Ramos (cell line): ENCODE measurements around the gene IQGAP3.
"Not testable (repeated sequence)": the region's sequence is repeated elsewhere in the genome, so short reads cannot be mapped to it uniquely, and the experiment has no call there.

Experiments
- in situ Hi-C: fragments of 300-500 bp; cut with MboI; formaldehyde crosslinking; loops from one replicate; pipeline ENCODE4 v1.14.3; 2022; ENCODE audit warnings: low sequenced_read_pairs; ENCODE audit not compliant: unreplicated experiment

IQGAP3 gene

DNA sequence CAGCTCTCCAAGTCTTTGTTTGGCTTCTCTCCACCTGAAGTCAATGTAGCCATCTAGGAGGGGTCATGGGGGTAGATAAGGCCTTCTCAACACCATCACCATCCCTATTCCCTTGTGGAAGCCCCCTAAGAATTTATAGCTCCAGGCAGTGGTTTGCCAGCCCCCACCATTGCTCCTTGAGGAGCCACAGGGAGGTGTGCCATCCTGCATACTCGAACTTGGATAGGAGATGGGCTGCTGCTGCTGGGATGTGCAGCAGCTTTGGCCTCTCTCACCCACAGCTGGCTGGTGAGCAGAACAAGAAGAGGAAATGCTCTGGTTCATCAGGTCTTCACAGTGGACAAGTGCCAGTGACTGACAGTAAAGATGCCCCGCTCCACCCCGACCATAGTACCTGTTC is 24.1 kb upstream of the IQGAP3 start:
- in situ Hi-C loops = no loop called here

DNA sequence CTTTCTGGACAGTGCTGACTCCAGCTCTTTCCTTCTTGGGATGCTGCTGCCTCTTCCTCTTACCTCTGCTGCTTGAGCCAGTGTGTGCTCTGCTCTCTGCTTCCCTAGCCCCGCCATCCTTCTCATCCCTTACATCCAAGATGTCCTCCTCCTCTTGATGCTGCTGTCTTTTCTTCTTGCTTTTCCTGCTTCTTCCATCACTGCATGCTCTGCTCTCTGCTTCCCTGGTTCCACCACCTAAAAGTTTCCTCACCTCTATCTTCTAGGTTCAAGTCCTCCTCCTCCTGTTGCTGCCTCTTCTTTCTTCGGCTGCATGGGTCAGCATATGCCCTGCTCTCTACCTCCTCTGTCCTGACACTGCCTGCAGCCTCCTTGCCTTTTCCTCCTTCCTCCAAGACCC is 22.7 kb upstream of the IQGAP3 start:
- in situ Hi-C loops = no loop called here

DNA sequence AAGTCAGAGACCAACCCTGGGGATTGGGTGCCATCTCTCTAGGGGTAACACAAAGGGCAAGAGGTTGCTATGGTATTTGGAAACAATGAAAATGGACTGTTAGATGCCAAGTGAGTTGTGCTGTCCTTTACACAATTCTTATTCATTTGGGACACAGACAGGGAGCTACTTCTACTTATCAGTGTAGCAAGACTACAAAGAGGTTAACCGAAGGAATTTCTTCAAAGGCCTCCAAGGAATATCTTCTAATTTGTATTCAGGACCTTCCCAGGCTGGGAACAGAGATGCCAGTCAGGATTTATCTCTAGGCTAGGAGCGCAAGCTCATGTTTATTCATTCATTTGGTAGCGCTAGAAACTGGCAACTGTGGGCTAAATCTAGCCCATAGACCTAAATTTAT is 21.8 kb upstream of the IQGAP3 start:
- in situ Hi-C loops = no loop called here

GRCh38 chr1:156593661-156593989 is 21.3 kb upstream of the IQGAP3 start:
- in situ Hi-C loops = no loop called here

- in situ Hi-C loops = no loop called here
Measured at GRCh38 chr1:156592910-156593660, 20.7 kb upstream of the IQGAP3 start.

DNA sequence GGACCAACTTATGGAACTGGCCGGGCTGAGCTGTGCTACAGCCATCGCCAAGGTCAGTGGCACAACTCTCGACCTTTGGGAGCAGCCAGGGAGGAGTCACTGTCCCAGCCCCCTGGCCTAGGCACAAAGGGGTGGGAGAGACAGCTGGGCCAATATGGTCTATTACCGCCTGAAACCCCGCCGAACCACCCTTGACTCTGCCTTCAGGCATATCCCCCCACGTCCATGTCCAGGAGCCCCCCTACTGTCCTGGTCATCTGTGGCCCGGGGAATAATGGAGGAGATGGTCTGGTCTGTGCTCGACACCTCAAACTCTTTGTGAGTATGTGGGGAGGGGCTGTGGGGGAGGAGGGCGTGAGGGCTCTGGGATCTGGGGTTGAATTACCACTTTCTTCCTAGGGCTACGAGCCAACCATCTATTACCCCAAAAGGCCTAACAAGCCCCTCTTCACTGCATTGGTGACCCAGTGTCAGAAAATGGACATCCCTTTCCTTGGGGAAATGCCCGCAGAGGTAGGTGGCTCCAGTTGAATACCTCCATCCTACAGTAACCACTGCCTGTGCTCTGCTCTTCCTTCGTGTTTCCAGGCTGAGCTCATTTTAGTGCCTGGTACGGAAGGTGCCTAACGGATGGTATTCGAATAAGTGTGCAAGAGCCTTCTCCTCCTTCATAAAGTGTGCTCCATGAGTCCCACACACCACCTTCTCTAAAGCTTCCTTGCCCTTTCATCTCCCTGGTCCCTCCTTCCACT is 20.0 kb upstream of the IQGAP3 start:
- in situ Hi-C loops = no loop called here

DNA sequence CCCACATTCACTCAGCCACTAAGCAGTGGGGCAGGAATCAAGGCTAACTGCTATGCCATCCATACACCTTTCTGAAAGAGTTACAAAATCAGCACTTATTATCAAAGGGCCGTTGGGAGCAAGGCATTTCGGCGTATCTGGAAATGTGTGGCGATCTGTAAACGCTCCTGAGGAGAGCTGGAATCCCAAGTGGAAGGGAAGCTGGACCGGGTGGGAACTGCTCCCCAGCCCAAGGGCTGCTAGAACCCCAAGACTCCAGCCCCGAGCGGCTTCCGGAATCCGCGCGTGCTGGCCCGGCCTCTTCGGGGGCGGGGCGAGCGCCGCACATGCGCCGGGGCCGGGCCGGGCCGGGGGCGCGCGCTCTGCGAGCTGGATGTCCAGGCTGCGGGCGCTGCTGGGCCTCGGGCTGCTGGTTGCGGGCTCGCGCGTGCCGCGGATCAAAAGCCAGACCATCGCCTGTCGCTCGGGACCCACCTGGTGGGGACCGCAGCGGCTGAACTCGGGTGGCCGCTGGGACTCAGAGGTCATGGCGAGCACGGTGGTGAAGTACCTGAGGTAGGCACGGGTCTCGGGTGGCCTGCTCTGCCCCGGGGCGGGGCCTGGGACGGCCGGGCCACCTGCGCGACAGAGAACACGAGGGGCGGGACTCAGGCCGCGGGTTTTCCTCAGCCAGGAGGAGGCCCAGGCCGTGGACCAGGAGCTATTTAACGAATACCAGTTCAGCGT is 19.2 kb upstream of the IQGAP3 start, which contains the start of gene NAXE:
NAXE (plus strand) TSS at position 345 of the 726 bp plus-strand sequence; CDS start at position 374, 29 bp downstream.
- in situ Hi-C loops = no loop called here

DNA sequence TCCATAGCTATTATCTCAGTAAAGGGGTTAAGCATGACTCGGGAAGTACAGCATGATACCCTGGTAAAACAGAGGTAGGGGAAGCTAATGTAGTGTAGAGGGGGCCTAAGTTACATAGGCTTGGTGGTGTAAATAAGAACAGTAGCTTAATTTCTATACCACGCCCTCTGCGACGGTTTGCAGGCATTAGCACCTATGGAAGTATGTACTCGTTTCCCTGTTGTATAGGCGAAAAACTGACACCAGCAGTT is 18.7 kb upstream of the IQGAP3 start:
- in situ Hi-C loops = no loop called here

DNA sequence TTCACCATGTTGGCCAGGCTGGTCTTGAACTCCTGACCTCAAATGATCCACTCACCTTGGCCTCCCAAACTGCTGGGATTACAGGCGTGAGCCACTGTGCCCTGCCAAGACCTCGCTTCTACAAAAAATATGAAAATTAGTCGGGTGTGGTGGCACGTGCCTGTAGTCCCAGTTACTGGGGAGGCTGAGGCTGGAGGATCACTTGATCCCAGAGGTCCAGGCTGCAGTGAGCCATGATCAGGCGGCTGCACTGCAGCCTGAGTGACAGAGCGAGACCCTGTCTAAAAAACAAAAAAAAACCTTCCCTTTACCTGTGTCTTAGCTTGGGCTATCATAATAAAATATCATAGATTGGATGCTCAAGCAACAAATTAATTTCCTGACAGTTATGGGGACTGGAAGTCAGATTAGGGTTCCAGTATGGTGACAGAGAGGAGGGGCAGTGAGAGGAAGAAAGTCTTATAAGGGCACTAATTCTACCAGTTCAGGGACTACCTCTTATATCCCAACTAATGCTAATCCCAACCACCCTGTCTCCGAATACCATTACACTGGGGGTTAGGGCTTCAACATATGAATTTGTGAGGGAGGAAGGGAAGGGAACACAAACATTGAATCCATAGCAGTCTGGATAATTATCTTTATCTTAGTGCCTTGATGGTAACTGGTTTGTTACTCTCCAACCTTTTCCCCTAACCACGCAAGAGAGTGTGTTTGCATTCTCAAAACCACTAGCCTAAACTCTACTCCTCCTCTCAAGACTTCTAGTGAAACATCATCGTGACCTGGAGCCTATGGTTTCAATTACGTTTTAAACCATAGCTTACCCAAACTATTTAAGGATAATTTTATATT is 18.2 kb upstream of the IQGAP3 start:
- in situ Hi-C loops = no loop called here

DNA sequence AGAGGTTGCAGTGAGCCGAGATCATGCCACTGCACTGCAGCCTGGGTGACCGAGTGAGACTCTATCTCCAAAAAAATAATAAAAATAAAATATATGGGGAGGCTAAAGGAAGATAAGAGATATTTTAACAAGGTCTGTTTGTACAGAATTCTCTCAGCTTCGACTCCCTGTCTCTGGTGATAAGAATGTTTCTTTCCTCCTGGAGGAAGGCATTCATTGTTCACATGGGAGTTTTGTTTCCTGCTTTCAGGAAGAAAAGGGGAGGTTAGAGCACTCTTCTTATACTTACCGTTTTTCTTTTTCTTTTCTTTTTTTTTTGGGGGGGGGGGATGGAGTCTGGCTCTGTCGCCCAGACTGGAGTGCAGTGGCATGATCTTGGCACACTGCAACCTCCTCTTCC is 17.2 kb upstream of the IQGAP3 start:
- in situ Hi-C loops = no loop called here

DNA sequence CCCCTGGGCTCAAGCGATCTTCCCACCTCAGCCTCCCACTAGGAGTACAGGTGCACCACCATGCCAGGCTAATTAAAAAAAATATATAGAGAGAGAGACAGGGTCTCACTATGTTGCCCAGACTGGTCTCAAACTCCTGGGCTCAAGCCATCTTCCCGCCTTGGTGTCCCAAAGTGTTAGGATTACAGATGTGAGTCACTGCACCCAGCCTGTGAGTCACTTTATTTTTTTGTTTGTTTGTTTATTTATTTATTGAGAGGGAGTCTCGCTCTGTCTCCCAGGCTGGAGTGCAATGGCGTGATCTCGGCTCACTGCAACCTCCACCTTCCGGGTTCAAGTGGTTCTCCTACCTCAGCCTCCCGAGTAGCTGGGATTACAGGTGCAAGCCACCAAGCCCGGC is 15.6 kb upstream of the IQGAP3 start:
- in situ Hi-C loops = not testable (repeated sequence)

GRCh38 chr1:156586892-156587477 is 14.6 kb upstream of the IQGAP3 start:
- in situ Hi-C loops = no loop called here

- in situ Hi-C loops = no loop called here
Measured at GRCh38 chr1:156586323-156586722, 14.0 kb upstream of the IQGAP3 start.

- in situ Hi-C loops = no loop called here
Measured at GRCh38 chr1:156584813-156585212, 12.4 kb upstream of the IQGAP3 start.

DNA sequence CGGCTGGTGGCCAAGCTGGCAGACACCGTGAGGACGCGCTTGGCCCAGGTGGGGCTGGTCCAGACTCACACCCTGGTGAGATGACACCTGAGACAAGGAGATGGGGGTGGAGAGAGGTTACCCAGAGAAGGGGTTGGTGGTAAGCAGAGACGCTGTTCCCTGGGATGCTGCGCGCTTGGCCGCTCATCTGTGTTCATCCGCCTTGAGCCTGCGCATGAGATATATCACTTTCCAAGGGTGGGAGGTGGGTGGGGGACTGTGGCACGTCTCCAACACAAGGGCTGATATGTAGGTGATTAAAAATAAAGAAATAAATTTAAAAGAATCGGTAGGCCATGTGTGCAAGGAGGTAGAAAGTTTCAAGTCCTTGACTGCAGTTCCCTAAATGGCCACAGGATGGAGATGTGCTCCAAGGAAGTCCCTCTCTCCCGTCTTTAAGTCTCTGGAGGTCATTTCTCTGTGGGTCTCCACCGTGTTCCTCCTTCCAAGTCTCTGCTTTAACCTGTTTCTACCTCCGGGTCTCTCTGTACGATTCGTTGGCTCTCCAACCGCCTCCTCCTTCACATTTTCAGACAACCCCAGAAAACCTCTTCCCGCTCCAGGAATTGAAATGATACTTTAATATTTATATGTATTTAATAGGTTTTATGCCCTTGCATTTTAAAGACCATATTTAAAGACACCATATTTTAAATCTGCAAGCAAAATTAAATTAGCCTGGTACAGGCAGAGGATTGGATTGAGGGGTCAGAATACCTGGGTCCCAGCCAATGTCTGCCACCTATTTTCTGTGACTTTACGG is 11.7 kb upstream of the IQGAP3 start:
- in situ Hi-C loops = no loop called here

DNA sequence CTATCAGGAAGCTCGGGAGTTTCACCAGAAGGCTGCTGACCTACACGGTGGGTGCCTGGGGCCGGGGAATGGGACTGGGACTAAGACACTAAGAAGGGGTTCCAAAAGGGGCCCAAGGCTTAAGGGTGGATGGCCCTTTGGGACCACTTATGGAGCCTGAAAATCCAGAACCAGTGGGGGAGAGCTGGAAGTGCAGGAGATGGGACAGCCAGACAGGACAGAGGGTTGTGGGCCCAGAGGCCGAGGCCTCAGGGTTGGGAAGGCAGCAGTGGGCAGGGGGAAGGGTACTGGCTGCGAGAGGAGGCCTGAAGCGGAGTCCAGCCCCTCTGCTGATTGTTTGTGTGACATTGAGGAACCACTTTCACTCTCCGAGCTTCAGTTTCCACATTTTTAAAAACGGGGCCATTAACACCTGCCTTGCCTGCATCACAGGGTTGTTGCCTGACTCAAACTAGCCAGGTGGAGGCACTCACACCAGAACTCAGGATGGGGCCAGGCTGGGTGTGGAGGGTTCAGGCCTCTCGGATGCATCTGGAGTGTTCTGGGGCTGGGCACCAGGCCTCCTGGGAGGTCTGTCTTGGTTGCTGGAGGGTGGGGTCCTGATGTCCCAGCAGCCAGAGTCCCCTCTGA is 10.1 kb upstream of the IQGAP3 start:
- in situ Hi-C loops = no loop called here

DNA sequence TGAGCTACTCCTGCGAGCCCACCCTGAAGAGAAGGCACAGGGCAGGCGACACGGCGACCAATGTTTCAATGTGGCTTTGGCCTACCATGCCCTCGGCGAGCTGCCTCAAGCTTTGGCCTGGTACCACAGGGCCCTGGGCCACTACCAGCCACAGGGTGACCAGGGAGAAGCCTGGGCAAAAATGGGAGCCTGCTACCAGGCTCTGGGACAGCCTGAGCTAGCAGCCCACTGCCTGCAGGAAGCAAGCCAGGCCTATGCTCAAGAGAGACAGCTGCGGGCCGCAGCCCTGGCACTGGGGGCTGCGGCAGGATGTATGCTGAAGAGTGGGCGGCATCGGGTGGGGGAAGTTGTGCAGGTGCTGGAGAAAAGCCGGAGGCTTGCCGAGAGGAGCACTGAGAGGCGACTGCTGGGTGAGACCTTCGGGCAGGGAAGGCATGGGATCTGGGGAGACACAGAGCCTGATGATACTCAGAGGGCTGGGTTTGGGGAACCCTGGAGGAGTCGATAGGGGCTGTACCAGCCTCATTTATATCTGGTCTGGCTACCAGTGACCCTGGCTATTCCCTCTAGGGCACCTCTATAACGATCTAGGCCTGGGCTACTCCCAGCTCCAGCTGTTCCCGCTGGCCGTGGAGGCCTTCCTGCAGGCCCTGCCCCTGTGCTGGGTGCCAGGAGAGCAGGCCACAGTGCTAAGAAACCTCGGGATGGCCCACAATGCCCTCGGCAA is 9.5 kb upstream of the IQGAP3 start:
- in situ Hi-C loops = no loop called here

DNA sequence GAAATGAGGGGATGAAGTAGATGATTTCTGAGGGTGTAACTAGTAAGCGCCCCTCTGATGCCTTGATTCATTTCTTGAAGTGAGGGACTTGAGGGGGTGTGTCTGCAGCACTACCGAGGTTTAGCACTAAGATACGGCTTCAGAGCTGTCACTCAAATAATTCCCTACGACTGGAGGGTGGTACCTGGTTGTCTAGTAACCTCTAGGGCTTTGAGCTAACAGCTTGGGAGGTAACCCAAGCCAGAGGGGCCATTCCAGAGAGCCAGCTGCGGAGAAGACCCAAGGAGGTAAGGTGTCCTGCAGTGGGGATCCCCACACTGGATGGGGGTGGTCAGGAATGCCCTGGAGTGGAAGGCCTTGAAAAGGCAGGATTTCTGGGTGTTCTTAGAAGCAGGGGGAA is 7.1 kb upstream of the IQGAP3 start, which contains the start of gene TTC24:
TTC24 (plus strand) TSS at position 252 of the 400 bp plus-strand sequence. CDS start 1,642 bp downstream, outside the sequence.
- in situ Hi-C loops = no loop called here
